UCSD-AML1 (cell line): ENCODE measurements around the gene PEAK1.
"Not testable (repeated sequence)": the region's sequence is repeated elsewhere in the genome, so short reads cannot be mapped to it uniquely, and the experiment has no call there.

Experiments
- DNase-seq: peaks from one replicate; lab custom pipeline; 2025; ENCODE audit not compliant: unreplicated experiment; lab: John Stamatoyannopoulos, UW

Gene PEAK1

DNA sequence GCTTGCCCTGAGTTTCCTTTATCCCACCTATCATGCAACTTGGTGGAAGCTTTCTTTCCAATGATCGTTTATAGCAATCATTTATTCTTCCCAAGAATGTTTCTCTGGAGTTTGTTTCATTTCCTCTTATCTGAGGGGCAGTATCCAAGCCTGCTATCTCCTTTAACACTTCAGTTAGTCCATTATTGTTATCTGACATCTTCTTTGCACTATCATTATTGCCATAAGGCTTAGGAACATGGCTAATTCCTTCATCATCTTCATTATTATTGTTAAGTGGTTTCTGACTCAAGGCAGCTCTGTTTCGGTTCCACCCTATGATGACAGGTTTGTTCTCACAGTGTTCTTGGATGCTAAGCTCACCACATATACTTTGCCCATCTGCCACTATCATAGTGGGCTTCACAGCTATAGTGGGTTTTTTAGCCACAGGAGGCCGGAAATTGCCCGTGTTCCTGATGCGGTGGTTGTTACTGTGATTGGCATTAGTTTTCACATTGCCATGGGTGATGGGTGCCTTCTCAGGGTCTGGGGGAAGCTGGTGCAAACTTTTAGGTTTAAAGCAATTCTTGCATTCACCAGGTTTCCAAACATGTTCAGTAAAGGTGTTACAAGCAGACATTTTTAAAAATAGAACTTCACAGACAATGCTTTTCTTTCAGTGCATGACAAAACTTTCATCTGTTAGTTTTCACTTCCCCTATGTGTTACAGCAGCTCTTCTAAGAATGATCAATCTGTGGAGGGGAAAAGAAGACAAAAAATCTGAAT is 238.4 kb downstream of the PEAK1 start:
- no peak for DNase-seq

DNA sequence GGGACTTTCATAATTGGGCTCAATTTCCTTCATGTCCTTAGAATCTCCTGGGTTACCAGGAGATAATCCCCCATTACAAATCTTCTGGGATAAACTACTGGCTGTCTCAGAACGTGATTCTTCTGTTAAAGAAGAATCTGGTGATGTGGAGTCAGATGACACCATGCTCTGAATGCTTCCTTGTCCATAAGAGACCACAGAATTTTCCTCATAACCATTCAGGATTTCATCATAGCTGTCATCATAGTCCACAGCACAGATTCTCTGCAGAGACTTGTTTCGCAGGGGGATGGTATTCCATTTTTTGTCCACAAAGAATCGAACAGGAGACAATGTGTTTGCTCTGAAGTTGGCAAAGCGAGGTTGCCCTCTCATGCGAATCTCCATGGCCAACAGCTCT is 239.1 kb downstream of the PEAK1 start:
- DNase-seq, result no peak

DNA sequence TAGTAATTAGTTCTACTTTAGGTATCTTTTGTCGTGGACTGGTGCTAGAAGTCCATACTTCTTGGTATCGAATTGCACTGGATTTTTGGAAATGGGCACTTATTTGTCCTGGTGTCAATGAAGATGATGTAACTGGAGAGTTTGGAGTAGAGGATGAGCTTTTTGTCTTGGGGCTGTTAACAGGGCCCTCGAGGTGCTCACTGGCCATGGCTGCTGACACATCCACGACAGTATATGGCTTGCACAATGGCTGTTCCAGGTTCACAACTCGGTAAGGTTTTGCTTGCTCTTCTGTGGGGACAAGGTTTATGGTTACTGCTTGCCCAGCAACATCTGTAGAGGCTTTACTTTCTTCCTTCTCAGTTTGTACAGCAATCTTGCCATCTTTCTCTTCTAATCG is 239.6 kb downstream of the PEAK1 start:
- DNase-seq, result no peak

DNA sequence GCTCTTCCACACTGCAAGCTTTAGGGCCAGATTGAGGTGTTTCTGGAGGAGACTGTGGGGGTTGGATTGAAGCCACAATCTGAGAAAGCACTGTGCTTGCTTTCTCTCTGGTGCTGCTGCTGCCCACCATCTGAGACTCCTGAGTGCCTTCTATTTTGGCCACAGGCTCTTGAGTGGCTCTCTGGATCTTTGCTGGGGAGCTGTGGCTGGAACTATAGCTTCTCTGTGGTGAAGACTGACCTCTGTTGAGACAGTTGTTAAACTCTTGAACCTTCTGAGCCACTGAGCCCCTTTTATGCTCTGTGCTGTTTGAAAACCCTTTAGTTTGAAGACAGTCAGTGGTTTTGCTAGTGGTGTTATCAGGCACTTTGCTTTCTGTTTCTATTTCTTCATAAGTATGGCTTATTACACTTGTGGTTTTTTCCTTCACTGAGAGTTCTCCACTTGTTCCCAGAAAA is 240.3 kb downstream of the PEAK1 start:
- no peak for DNase-seq

DNA sequence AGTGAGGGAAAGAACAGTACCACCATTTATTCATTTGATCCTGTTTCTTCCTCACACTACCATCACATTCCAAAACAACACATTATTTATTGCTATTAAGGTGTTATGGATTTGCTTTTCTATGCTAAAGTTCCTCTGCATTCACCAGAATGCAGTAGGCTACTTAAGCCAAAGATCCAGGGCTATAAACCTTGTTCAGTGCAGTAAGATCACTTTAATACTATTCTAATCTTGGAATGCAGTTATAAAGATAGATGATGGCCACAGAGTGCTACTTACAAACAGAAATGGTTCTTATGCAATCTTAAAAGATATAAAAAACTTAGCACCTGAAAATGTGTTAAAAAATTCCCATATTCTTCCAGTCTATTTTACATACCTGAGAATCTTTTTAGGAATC is 241.5 kb downstream of the PEAK1 start:
- no peak for DNase-seq

DNA sequence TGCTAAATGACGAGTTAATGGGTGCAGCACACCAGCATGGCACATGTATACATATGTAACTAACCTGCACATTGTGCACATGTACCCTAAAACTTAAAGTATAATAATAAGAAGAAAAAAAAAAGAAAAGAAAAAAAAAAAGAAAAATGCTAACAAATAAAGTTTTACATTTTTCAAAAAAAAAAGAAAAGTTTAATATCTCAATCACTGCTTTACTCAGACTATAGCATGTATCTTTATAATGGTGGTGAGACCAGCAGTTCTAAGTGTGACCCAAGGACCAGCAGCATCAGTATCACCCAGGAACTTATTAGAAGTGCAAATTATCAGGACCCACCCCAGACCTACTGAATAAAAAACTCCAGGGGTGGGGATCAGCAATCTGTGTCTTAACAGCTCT is 243.8 kb downstream of the PEAK1 start:
- DNase-seq, result not testable (repeated sequence)

DNA sequence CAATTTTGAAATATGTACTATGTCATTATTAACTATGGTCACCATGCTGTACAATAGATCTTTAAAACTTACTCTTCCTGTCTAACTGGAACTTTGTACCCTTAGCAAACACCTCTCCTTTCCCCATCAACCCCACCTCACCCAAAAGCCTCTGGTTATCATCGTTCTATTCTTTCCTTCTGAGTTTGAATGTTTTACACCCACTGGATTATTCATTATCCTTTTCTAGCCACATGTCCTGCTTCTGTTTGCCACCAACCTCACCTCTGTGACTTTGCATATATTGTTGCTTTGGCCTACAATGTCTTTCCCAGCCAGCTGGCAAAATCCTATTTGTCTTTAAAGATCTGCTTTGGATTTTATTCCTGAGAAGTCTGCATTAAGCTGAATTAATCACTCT is 246.4 kb downstream of the PEAK1 start:
- no peak for DNase-seq

DNA sequence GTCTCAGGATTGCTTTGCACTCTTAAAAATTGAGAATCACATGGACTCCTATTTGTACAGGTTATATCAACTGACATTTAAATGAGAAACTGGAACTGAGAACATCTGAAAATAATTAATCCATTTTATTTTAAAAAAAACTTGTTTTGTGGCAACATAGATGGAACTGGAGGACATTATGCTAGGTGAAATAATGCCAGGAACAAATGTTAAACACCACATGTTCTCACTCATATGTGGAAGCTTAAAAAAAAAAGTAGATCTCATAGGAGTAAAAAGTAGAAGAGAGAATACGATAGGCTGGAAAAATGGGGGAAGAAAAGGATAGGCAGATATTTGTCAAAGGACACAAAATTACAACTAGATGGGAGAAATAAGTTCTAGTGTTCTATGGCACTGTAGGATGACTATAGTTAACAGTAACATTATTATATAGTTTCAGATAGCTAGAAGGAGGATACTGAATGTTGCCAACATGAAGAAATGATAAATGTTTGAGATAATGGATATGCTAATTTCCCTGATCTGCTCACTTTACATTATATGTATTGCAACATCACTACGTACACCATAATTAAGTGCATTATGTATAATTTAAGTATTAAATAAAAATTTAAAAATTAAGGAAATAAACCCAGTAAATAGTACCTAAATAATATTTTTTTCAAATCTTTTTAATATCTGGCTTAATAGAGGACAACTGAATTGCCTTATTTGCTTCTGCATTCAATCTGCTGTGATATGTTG is 248.5 kb downstream of the PEAK1 start:
- no peak for DNase-seq

DNA sequence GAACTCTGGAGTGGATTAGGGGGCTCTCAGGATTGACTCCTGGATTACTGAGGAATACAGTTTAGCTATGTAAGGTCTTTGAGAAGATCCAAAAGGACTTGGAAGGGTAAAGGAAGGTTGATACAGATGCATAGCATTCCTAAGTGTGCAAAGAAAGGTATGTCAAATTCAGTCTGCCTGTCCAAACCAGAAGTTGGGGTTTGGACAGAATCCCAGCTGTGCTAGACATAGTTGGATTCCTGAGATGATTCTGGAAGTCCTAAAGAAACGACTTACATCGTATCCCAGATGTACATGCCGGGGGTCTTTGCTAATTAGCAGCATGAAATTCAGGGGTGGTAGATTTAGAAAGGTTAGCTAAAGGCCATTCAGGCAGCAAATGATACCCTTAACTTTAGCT is 251.3 kb downstream of the PEAK1 start:
- DNase-seq, result no peak

DNA sequence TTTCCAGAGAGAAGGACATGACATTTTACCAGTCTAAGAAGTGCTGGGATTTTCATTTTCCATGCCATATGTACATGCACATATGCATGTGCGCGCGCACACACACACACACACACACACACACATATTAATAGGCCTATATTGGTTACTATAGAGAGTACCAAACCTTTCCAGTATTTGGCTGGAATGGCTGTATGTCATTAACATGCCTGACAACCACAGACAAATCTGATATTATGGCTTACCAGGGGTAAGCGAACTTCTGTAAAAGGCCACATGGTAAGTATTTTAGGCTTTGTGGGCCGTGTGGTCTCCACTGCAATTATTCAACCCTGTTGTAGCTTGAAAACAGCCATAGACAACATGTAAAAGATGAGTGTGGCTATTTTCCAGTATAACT is 251.8 kb downstream of the PEAK1 start:
- DNase-seq, result no peak

DNA sequence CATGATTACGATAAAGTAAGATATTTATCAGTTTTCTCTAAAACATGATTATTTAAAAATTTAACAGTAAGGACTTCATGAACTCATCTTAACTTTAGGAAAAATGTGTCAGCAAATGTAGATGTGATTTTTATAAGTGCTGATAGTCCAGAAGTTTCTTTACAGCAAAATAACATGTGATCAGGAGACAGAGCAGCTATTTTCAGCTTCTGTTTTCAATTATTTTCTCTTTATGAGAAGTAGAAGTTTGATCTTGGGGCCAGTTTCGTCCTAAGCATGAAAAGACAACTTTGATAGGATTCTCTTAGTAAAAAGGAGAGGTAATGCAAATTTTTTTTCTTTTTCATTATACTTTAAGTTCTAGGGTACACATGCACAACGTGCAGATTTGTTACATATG is 252.5 kb downstream of the PEAK1 start:
- no peak for DNase-seq

DNA sequence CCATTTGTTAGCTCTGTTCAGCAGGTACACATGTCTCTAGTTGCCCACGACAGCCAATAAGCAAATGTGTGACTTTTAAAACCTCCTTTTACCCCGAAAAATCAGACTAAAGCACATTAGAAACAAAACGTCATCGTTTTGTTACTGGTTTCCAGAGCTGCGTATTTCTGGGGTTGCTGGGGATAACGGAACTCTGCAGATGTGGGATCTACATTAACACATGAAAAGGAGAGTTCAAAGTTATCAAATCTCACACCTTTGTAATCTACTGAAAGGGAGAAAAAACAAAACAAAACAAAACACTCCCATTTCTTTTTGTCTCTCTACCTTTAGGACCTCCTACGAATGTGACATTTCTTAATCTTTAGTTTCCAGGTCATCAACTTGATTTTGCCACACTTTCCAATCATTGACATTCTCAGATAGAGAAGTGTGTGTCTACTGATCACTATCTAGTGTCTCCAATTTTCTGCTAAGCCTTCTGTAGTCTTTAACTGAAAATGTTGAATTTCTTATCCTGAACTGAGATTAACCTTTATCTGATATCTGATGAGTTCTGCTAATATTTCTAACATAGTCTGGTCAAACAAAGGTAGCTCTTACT is 256.0 kb downstream of the PEAK1 start:
- DNase-seq, result no peak

DNA sequence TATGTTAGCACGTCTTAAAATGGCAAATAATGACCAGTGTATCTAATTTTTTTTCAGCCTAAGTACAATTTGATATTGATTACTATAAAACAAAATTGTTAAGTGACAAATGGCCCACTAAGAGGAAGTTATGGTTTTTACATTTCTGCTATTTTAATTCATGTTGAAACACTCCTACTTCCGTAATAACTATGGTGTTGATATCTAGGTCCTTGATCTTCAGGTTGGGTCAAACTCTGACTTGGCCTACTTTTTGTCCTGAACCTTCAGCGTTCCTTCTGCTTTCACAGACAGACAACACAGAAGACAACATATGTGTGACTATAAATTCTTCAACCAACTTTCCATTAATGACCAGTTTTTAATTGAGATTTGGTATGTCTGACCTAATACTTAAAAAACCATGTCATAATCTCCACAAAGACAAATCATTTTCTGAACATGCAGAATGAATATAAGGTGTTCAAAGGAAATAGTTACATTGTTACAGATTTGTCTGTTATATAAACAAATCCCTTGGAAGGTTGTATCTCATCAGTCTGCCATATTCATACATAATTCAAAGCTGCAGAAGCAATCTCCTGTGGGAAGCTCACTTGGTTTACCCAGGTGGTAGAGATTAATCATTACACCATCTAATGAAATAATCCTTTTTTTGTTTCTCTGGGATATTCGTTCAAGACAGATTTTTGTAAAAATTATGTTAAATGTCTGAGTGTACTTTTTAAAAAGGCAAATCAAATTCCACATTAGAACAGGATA is 256.9 kb downstream of the PEAK1 start:
- DNase-seq, result no peak

DNA sequence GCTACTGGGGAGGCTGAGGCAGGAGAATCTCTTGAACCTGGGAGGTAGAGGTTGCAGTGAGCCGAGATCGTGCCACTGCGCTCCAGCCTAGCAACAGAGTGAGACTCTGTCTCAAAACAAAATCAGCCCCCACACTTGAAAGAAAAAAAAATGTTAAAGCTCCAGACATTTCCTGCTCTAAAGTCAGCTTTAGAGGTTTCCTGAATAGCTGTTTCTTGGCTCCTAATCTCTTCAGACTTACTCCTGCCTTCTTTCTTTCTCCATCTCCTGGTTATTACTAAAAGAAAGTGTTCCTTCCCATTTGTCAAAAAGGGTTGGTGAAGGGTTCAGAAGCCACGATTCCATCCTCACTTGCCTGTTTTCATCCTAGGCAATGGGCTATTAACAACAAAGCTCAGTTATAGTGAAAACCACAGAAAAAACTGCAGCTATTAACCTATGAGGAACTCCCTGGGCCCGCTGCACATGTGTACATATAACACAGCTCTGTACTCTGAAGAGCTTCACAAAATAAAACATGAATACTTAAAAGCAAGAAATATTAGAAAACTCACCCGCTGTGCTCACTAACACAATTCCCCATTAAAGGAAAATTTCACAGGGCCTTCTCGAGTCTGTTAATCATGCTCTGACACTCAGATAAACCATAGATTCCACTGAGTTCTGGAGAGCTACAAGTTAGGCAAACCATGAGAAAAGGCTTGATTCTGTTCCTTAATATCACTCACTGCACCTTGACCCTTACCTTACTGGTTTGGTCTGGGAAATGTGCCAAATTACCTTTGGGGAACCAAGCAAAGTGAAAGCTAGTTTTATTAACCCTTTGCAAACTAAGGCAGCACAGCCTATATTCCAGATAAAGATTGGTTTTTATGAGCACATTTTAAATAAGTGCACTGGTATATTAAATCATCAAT is 259.1 kb downstream of the PEAK1 start:
- no peak for DNase-seq

DNA sequence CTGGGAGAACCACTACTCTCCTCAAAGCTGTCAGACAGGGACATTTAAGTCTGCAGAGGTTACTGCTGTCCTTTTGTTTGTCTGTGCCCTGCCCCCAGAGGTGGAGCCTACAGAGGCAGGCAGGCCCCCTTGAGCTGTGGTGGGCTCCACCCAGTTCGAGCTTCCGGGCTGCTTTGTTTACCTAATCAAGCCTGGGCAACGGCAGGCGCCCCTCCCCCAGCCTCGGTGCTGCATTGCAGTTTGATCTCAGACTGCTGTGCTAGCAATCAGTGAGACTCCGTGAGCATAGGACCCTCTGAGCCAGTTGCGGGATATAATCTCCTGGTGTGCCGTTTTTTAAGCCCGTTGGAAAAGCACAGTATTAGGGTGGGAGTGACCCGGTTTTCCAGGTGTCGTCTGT is 263.9 kb downstream of the PEAK1 start:
- DNase-seq, result not testable (repeated sequence)

DNA sequence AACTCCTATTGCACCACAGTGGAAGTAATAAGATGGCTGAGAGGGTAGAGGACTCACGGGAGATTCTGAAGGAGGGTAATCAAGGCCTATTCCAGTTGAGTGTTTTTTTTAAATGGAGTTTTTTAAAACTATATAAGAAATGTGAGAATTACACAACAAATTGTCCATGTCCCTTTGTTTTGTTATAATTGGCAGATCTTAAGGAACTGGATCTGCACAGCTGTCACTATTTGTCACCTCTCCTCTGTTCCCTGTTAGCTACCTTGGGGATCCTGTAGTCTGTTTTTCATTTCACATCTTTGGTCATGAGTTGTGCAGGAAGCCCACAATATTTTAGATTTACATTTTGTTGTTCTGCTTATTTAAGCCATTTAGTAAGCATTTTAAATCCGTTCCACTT is 271.7 kb downstream of the PEAK1 start:
- DNase-seq, result no peak

DNA sequence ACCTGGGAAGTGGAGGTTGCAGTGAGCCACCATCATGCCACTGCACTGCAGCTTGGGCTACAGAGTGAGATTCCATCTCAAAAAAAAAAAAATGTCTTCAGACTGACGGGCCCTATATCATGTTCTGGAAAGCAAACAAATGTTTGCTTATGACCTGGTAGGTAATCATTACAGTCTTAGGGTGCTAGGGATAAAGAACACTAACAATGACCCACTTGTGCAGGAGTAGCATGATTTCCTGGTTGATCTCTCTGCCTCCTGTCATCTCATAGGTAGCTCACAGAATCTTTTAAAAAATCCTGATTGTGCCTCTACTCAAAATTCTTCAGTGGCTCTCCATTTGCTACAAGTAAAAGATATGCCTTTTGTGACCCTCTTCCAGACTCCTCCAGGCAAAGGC is 274.5 kb downstream of the PEAK1 start:
- no peak for DNase-seq

DNA sequence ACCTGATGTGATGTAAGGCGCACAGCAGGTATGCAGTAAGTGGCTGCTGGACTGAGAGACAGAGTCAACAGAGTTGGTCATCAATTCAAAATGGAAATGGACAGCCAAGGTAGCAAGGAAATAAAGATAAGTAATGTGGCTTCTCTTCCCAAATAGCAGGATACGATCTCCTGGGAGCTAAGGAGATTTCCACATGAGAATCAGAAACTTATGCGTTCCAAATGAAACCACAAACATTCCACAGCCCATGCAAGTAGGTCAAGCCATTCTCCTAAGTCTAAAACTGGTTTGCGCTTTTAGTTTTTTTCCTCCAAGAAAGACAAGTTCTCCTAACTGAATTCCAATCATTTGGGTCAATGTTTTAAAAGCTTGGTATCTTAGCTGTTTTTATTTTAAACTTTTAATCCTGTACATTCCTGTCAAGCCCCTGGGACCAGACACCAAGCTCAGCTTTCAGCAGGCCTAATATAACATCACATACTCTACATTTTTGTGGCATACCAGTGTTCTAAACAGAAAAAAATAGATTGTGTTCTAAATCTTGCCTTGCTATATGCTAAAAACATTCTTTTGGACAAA is 275.3 kb downstream of the PEAK1 start:
- DNase-seq, result no peak

DNA sequence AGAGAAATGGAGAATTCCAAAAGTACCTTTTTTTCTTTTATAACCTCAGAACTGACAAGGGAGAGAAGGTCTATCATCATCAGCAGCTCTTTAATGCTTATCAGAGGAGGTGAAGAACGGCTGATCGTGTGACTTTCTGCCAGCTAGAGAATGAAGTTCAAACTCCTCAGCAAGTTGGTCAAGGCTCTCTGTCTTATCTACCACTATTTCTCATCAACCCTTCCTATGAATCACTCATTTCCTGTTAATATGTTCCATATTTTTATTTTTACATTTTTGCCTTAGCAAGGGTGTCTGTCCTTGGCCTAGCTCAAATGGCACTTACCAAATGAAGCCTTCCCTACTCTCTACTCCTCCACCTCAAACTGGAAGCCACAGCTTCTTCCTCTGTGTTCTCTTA is 275.9 kb downstream of the PEAK1 start:
- no peak for DNase-seq

DNA sequence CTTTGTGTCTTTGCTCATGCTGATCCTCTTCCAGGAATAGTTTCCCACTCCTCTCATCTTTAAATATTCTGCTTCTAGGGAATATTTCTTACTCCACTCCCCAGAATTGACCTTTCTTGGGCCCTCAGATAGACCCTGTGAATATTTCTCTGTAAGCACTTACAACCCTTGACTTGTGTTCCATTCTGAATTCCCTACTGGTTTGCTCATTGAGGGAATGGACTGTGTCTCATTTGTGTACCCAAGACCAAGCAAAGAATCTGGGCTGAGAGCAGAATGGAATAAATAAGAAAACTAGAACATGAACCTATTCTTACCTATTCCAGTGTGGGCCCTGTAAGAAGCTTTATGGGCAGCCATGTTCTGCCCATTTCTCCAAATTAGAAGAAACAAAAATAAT is 276.3 kb downstream of the PEAK1 start:
- no peak for DNase-seq
